K562 (cell line): ENCODE results near the gene CTDNEP1. TPM values are rescaled to one million over a fixed set of nuclear protein-coding genes. Genes with fewer than 3 reads are reported as not detected.

ENCODE experiments used
- ARNT ChIP-seq, 2 experiments: fragments of 450-650 bp; IDR thresholded peaks; 2 replicates each; pipeline ENCODE4 v1.6.1; 2016; ENCODE audit warnings: mild to moderate bottlenecking in 1 of 2
- BHLHE40 ChIP-seq: IDR thresholded peaks from 2 replicates; pipeline ENCODE4 v1.6.1; 2011; ENCODE audit warnings: low read length, improper control_type of control experiment
- GABPB1 ChIP-seq: sonication (generic); formaldehyde crosslinking; IDR thresholded peaks from 2 replicates; pipeline ENCODE4 v1.8.0; 2022; ENCODE audit warnings: mild to moderate bottlenecking, missing genetic modification reagents
- HDAC1 ChIP-seq, 2 experiments: fragments of 450-650 bp; IDR thresholded peaks; 2 replicates each; pipeline ENCODE4 v1.6.1; 2016 to 2017; ENCODE audit warnings: inconsistent platforms in 1 of 2, mild to moderate bottlenecking in 1 of 2, moderate library complexity in 1 of 2
- HOXB6 ChIP-seq: fragments of 250-450 bp; sonication (Bioruptor Pico); IDR thresholded peaks from 2 replicates; pipeline ENCODE4 v1.5.1; 2022; ENCODE audit warnings: mild to moderate bottlenecking, borderline replicate concordance
- MAFG ChIP-seq: fragments of 450-650 bp; conservative IDR thresholded peaks from 2 replicates; pipeline ENCODE4 v1.6.1; 2016; ENCODE audit warnings: missing genetic modification characterization, missing compliant biosample characterization
- MTA2 ChIP-seq: fragments of 450-650 bp; IDR thresholded peaks from 2 replicates; pipeline ENCODE4 v1.6.1; 2016; ENCODE audit warnings: low read depth
- NKRF ChIP-seq: fragments of 450-650 bp; IDR thresholded peaks from 2 replicates; pipeline ENCODE4 v1.6.1; 2016; ENCODE audit warnings: borderline replicate concordance
- PHF20 ChIP-seq: fragments of 450-650 bp; IDR thresholded peaks from 2 replicates; pipeline ENCODE4 v1.6.1; 2018; ENCODE audit not compliant: partially characterized antibody
- RFX7 ChIP-seq: fragments of 250-450 bp; sonication (Bioruptor Pico); IDR thresholded peaks from 2 replicates; pipeline ENCODE4 v1.5.1; 2021; ENCODE audit warnings: mild to moderate bottlenecking
- SIN3A ChIP-seq, 2 experiments: fragments of 150-350 bp in 1 of 2; IDR thresholded peaks; 2 replicates each; pipeline ENCODE4 v1.6.1; 2011 to 2016; ENCODE audit warnings: borderline replicate concordance in 2 of 2, low read depth in 2 of 2, low read length in 2 of 2, mild to moderate bottlenecking in 2 of 2, moderate library complexity in 2 of 2; ENCODE audit not compliant: control insufficient read depth in 1 of 2
- TAF1 ChIP-seq: IDR thresholded peaks from 2 replicates; pipeline ENCODE4 v1.6.1; 2011; ENCODE audit warnings: mild to moderate bottlenecking, low read length, moderate library complexity; ENCODE audit not compliant: insufficient read depth, control insufficient read depth, severe bottlenecking; ENCODE audit errors: extremely low read depth
- THRA ChIP-seq: fragments of 450-650 bp; IDR thresholded peaks from 2 replicates; pipeline ENCODE4 v1.6.1; 2017; ENCODE audit warnings: mild to moderate bottlenecking, moderate library complexity
- XRCC4 ChIP-seq: IDR thresholded peaks from one replicate; pipeline ENCODE4 v1.6.1; 2011; ENCODE audit not compliant: insufficient read depth, insufficient read length; ENCODE audit errors: extremely low read depth
- ZBTB1 ChIP-seq: sonication (generic); formaldehyde crosslinking; IDR thresholded peaks from 2 replicates; pipeline ENCODE4 v1.8.1; 2023; ENCODE audit warnings: missing genetic modification reagents, low read depth, mild to moderate bottlenecking, borderline replicate concordance
- ZNF274 ChIP-seq: IDR thresholded peaks from 2 replicates; pipeline ENCODE4 v1.6.1; 2011; ENCODE audit warnings: low read depth, mild to moderate bottlenecking, low read length, moderate library complexity, borderline replicate concordance
- ZNF436 ChIP-seq: fragments of 250-450, 450-650 bp; sonication (Bioruptor Pico); formaldehyde crosslinking; IDR thresholded peaks from 2 replicates; pipeline ENCODE4 v1.7.0; 2020; ENCODE audit warnings: mild to moderate bottlenecking
- ZNF57 ChIP-seq: fragments of 450-650 bp; formaldehyde crosslinking; IDR thresholded peaks from 2 replicates; pipeline ENCODE4 v1.4.0; 2020; ENCODE audit warnings: mild to moderate bottlenecking, moderate library complexity
- ZNF707 ChIP-seq: fragments of 250-450 bp; sonication (Bioruptor Pico); conservative IDR thresholded peaks from 2 replicates; pipeline ENCODE4 v1.8.0; 2022; ENCODE audit warnings: inconsistent platforms, mild to moderate bottlenecking, moderate library complexity
- polyA plus RNA-seq, 8 experiments: library from polyadenylated mRNA; depleted of rRNA in 4 of 8; stranded (reverse) in 5 of 8; unstranded in 3 of 8; fragments of >200 nt; fragmentation: Nextera tagmentation in 2 of 8; fragmentation: Illumina TruSeq in 1 of 8; extraction: Ambion mirVana in 2 of 8; extraction: Trizol in 1 of 8; gene quantifications; 2 replicates each; pipeline versions ENCODE4 v1.2.1 to v1.2.3, GENCODE V29; 2011 to 2014; ENCODE audit warnings: inconsistent platforms in 1 of 8, missing spikeins in 1 of 8
- total RNA-seq, 7 experiments: library from RNA; depleted of rRNA in 6 of 7; stranded (reverse); fragments of >200 nt in 6 of 7; fragmentation: Illumina TruSeq in 2 of 7; extraction: Trizol in 2 of 7; gene quantifications; 2 replicates each; pipeline versions ENCODE4 v1.2.1 to v1.2.3, GENCODE V29; 2011 to 2021; ENCODE audit warnings: low replicate concordance in 1 of 7
- TF ChIP-seq, protein P1 (sequence below), 2 experiments: fragments of 450-650 bp in 1 of 2; sonication (generic) in 1 of 2; formaldehyde crosslinking; conservative IDR thresholded peaks; 2 replicates each; pipeline versions ENCODE4 v1.4.0 to v1.8.1; 2020 to 2022; ENCODE audit warnings: mild to moderate bottlenecking in 1 of 2, missing genetic modification reagents in 1 of 2
- TF ChIP-seq, protein P2 (sequence below): fragments of 450-650 bp; IDR thresholded peaks from 2 replicates; pipeline ENCODE4 v1.7.1; 2018; ENCODE audit warnings: mild to moderate bottlenecking, low read depth; ENCODE audit not compliant: partially characterized antibody

Gene CTDNEP1
- total and polyA plus RNA-seq, 9 of the 15 experiments (the other 6 are each of a cell fraction or from before 2014, with no cell fraction given), result 10.7 to 150 (median 28.5) TPM

DNA sequence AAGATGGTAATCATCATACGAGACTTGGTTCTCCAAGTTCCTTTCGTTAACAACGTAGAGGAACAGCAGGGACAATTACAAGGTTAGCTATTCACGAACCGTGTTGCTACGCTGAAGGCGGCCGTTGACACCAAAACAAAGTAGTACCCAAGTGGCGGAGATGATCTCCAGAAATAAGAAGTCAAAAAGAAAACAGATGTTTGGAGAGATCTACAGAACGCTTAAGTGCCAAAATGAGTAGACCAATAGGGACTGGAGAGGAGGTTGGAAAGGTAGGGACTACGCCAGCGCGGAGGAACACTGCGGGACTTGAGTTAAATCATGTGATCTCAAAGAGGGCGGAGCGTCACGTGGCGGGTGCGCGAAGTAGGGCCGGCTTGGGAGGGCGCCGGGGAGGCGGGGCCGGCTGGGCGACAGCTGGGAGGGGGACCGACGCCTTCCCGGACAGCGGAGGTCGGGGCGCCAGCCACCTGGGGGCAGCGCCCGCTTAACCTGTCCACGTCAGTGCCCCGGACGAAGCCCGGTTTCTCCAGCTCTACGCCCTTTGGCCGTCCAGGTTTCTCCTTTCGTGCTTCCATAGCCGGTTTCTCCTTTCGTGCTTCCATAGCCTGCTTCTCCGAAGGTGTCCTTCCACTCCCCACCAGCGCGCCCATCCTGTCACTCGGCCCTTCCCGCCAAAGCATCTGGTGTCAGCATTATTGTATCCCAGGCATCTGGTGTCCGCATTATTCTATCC is 8.6 kb downstream of the CTDNEP1 start (continued):
- no peak for TF ChIP-seq RFX7
- no peak for TF ChIP-seq ZNF707 (CRISPR knock-in tag)
- TF ChIP-seq XRCC4, result no peak
- no peak for TF ChIP-seq MAFG (tag)
- peak; percentile 74 to 81; a peak in 2 of 4 replicates for TF ChIP-seq ARNT (IDR thresholded peaks at IDR 0.05)
- TF ChIP-seq ZNF57 (CRISPR knock-in tag), result no peak
- peak; percentile 96 for TF ChIP-seq NKRF
- TF ChIP-seq TAF1, result peak; percentile 10
- peak; percentile 96 for TF ChIP-seq SIN3A (IDR thresholded peaks at IDR 0.05; ENCODE audit: borderline replicate concordance in 2 of 2, control insufficient read depth in 1 of 2, low read depth in 2 of 2, low read length in 2 of 2)
- no peak for TF ChIP-seq HOXB6 (CRISPR knock-in tag)
- peak; percentile 94 for TF ChIP-seq BHLHE40
- TF ChIP-seq, protein P1, sequence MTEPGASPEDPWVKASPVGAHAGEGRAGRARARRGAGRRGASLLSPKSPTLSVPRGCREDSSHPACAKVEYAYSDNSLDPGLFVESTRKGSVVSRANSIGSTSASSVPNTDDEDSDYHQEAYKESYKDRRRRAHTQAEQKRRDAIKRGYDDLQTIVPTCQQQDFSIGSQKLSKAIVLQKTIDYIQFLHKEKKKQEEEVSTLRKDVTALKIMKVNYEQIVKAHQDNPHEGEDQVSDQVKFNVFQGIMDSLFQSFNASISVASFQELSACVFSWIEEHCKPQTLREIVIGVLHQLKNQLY (CRISPR knock-in tag; conservative IDR thresholded peaks at IDR 0.05), result no peak
- peak; percentile 50; the same call in 1 of the 2 replicates for TF ChIP-seq GABPB1
- TF ChIP-seq, protein P2, sequence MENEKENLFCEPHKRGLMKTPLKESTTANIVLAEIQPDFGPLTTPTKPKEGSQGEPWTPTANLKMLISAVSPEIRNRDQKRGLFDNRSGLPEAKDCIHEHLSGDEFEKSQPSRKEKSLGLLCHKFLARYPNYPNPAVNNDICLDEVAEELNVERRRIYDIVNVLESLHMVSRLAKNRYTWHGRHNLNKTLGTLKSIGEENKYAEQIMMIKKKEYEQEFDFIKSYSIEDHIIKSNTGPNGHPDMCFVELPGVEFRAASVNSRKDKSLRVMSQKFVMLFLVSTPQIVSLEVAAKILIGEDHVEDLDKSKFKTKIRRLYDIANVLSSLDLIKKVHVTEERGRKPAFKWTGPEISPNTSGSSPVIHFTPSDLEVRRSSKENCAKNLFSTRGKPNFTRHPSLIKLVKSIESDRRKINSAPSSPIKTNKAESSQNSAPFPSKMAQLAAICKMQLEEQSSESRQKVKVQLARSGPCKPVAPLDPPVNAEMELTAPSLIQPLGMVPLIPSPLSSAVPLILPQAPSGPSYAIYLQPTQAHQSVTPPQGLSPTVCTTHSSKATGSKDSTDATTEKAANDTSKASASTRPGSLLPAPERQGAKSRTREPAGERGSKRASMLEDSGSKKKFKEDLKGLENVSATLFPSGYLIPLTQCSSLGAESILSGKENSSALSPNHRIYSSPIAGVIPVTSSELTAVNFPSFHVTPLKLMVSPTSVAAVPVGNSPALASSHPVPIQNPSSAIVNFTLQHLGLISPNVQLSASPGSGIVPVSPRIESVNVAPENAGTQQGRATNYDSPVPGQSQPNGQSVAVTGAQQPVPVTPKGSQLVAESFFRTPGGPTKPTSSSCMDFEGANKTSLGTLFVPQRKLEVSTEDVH, result peak; percentile 88
- TF ChIP-seq THRA, result no peak
- TF ChIP-seq PHF20, result peak; percentile 88
- no peak for TF ChIP-seq ZNF274
- TF ChIP-seq HDAC1 (IDR thresholded peaks at IDR 0.05), result peak; percentile 40 to 97; a peak in 2 of 4 replicates
- TF ChIP-seq ZNF436 (CRISPR knock-in tag), result no peak
- no peak for TF ChIP-seq ZBTB1 (CRISPR knock-in tag)
- no peak for TF ChIP-seq MTA2
